ENCODE data around the gene SASH1. TPM values are rescaled to one million over a fixed set of nuclear protein-coding genes. Genes with fewer than 3 reads are reported as not detected.
"Not testable (repeated sequence)": the region's sequence is repeated elsewhere in the genome, so short reads cannot be mapped to it uniquely, and the experiment has no call there.

Gene SASH1
- polyA plus RNA-seq, 3 donors = 6.0 to 56.3 (median 32.1) TPM

GRCh38 chr6:148566664-148567350, 224.2 kb downstream of the SASH1 start:
- H3K27ac ChIP-seq (ENCODE audit: low read depth, low read length) = no peak overlapping the region
- 59 to 82% (median 67%) methylated on average over 3 of the region's 3 CpGs for WGBS, 3 donors

- 60 to 81% (median 65%) methylated on average over 7 of the region's 7 CpGs for WGBS, 3 donors
- no peak overlapping the region for H3K27ac ChIP-seq (ENCODE audit: low read depth, low read length)
These were observed 227.8 kb downstream of the SASH1 start for GRCh38 chr6:148570456-148570855.

GRCh38 chr6:148572676-148573335, 230.2 kb downstream of the SASH1 start:
- 84 to 86% (median 85%) methylated on average over 9 of the region's 9 CpGs for WGBS, 3 donors
- no peak overlapping the region for H3K27ac ChIP-seq (ENCODE audit: low read depth, low read length)

GRCh38 chr6:148573922-148574321, 231.3 kb downstream of the SASH1 start:
- 88 to 91% (median 89%) methylated on average over 5 of the region's 5 CpGs for WGBS, 3 donors
- H3K27ac ChIP-seq (ENCODE audit: low read depth, low read length) = no peak overlapping the region

GRCh38 chr6:148577687-148578488, 235.2 kb downstream of the SASH1 start:
- WGBS, 3 donors = 4 to 9% (median 8%) methylated on average over 7 of the region's 7 CpGs
- H3K27ac ChIP-seq (ENCODE audit: low read depth, low read length) = no peak overlapping the region

- no peak overlapping the region for H3K27ac ChIP-seq (ENCODE audit: low read depth, low read length)
- 67 to 77% (median 68%) methylated on average over 5 of the region's 5 CpGs for WGBS, 3 donors
These were observed 235.8 kb downstream of the SASH1 start for GRCh38 chr6:148578489-148578814.

- H3K27ac ChIP-seq (ENCODE audit: low read depth, low read length) = no peak overlapping the region
- 58 to 76% (median 64%) methylated on average over 4 of the region's 4 CpGs for WGBS, 3 donors
These were observed 236.4 kb downstream of the SASH1 start for GRCh38 chr6:148578837-148579565.

- H3K27ac ChIP-seq (ENCODE audit: low read depth, low read length) = no peak overlapping the region
- WGBS, 3 donors = 67 to 68% (median 67%) methylated on average over 5 of the region's 5 CpGs
These were observed 237.8 kb downstream of the SASH1 start for GRCh38 chr6:148580442-148580841.

- H3K27ac ChIP-seq (ENCODE audit: low read depth, low read length) = no peak overlapping the region
- 62 to 77% (median 67%) methylated on average over 5 of the region's 5 CpGs for WGBS, 3 donors
These were observed 241.0 kb downstream of the SASH1 start for GRCh38 chr6:148583631-148584030.

GRCh38 chr6:148585641-148586040, 243.0 kb downstream of the SASH1 start:
- WGBS, 3 donors = 97 to 98% (median 97%) methylated on average over 1 of the region's 1 CpG
- H3K27ac ChIP-seq (ENCODE audit: low read depth, low read length) = not testable (repeated sequence)

- WGBS, 3 donors = 85 to 91% (median 86%) methylated on average over 6 of the region's 6 CpGs
These were observed 248.2 kb downstream of the SASH1 start for GRCh38 chr6:148590883-148591282.

GRCh38 chr6:148591656-148592055, 249.0 kb downstream of the SASH1 start:
- H3K27ac ChIP-seq (ENCODE audit: low read depth, low read length) = no peak overlapping the region

More at GRCh38 chr6:148590883-148591282, 248.2 kb downstream of the SASH1 start:
- H3K27ac ChIP-seq (ENCODE audit: low read depth, low read length) = no peak overlapping the region

GRCh38 chr6:148593130-148593812, 250.6 kb downstream of the SASH1 start:
- 60 to 75% (median 69%) methylated on average over 16 of the region's 16 CpGs for WGBS, 3 donors
- no peak overlapping the region for H3K27ac ChIP-seq (ENCODE audit: low read depth, low read length)

GRCh38 chr6:148593813-148594170, 251.2 kb downstream of the SASH1 start:
- 39 to 71% (median 50%) methylated on average over 6 of the region's 6 CpGs for WGBS, 3 donors
- H3K27ac ChIP-seq (ENCODE audit: low read depth, low read length) = no peak overlapping the region

- no peak overlapping the region for H3K27ac ChIP-seq (ENCODE audit: low read depth, low read length)
- WGBS, 3 donors = 90 to 93% (median 91%) methylated on average over 6 of the region's 6 CpGs
These were observed 252.9 kb downstream of the SASH1 start for GRCh38 chr6:148595550-148595949.

- no peak overlapping the region for H3K27ac ChIP-seq (ENCODE audit: low read depth, low read length)
- 73 to 87% (median 81%) methylated on average over 3 of the region's 3 CpGs for WGBS, 3 donors
These were observed 254.3 kb downstream of the SASH1 start for GRCh38 chr6:148596891-148597455.

GRCh38 chr6:148598724-148599123, 256.1 kb downstream of the SASH1 start:
- WGBS, 3 donors = 29 to 51% (median 46%) methylated on average over 3 of the region's 3 CpGs

GRCh38 chr6:148599967-148600426, 257.4 kb downstream of the SASH1 start:
- 67 to 81% (median 77%) methylated on average over 7 of the region's 7 CpGs for WGBS, 3 donors

More at GRCh38 chr6:148598724-148599123, 256.1 kb downstream of the SASH1 start:
- H3K27ac ChIP-seq (ENCODE audit: low read depth, low read length) = no peak overlapping the region

More at GRCh38 chr6:148599967-148600426, 257.4 kb downstream of the SASH1 start:
- no peak overlapping the region for H3K27ac ChIP-seq (ENCODE audit: low read depth, low read length)

Data from adipose tissue (tissue), 3 donors.